PC-9 (cell line): ENCODE results near the gene VASH2.

Experiments
- CTCF ChIP-seq: fragments of 200-600 bp; sonication (generic); conservative IDR thresholded peaks from 2 replicates; pipeline ENCODE4 v1.6.1; 2017; ENCODE audit warnings: mixed run types, antibody characterized with exemption, mild to moderate bottlenecking, moderate library complexity
- EZH2 ChIP-seq: fragments of 200-600 bp; sonication (generic); IDR thresholded peaks from 2 replicates; pipeline ENCODE4 v1.8.0; 2017; ENCODE audit warnings: antibody characterized with exemption, low read depth

- TF ChIP-seq CTCF (no peak), EZH2 (no peak)
Measured at GRCh38 chr1:212945056-212945455, 5.3 kb upstream of the VASH2 start.
